Measurements from ENCODE around the gene INPP5J.

Gene INPP5J

GRCh38 chr22:31107178-31107893 lies 15.4 kb upstream of the INPP5J start, which contains the start of gene SELENOM (continued):
- TF ChIP-seq ZNF558 (tag by site-specific recombination; IDR thresholded peaks at IDR 0.05) = peak; percentile 15; the same call in 1 of the 2 replicates
- no peak for TF ChIP-seq ZBTB44 (tag by site-specific recombination; IDR thresholded peaks at IDR 0.05)
- no peak for TF ChIP-seq ZNF791 (tag by site-specific recombination; IDR thresholded peaks at IDR 0.05)
- TF ChIP-seq GLIS1 (tag by site-specific recombination; IDR thresholded peaks at IDR 0.05) = peak; percentile 90
- TF ChIP-seq GLIS2 (tag by site-specific recombination; IDR thresholded peaks at IDR 0.05) = peak; percentile 95
- TF ChIP-seq ZNF629 (tag by site-specific recombination; IDR thresholded peaks at IDR 0.05) = peak; percentile 62; the same call in 1 of the 2 replicates
- TF ChIP-seq ZNF777 (tag by site-specific recombination; IDR thresholded peaks at IDR 0.05; ENCODE audit: borderline replicate concordance) = peak; percentile 54; the same call in 1 of the 2 replicates
- peak; percentile 65; the same call in 1 of the 2 replicates for TF ChIP-seq ZNF692 (tag by site-specific recombination; IDR thresholded peaks at IDR 0.05)
- no peak for TF ChIP-seq ZNF776 (tag by site-specific recombination; IDR thresholded peaks at IDR 0.05; ENCODE audit: borderline replicate concordance)
- no peak for TF ChIP-seq ZBTB11 (tag by site-specific recombination; conservative IDR thresholded peaks at IDR 0.05; ENCODE audit: low read depth)
- TF ChIP-seq ZNF548 (tag by site-specific recombination; IDR thresholded peaks at IDR 0.05) = no peak
- peak; percentile 98 for TF ChIP-seq IKZF3 (tag by site-specific recombination; IDR thresholded peaks at IDR 0.05)
- TF ChIP-seq ZNF664 (tag by site-specific recombination; IDR thresholded peaks at IDR 0.05) = no peak

GRCh38 chr22:31107894-31108218 lies 14.9 kb upstream of the INPP5J start:
- Histone ChIP-seq H3K4me3 (ENCODE audit: low read depth, low read length) (peak overlapping the region; percentile 38), H3K4me1 (ENCODE audit: control insufficient read depth, insufficient read depth, low read length) (peaks cover 4% of the 10 kb centered on the region; the same call in 1 of the 2 replicates), H3K27ac (ENCODE audit: extremely low read depth, low read depth, low read length) (peak overlapping the region; percentile 40; the same call in 1 of the 2 replicates), H3K36me3 (ENCODE audit: control insufficient read depth in 2 of 2, insufficient read depth in 1 of 2, low read length in 2 of 2) (peaks cover 0 to 23% of the 10 kb centered on the region in 2 experiments; a peak in 1 of 3 replicates), H3K9me3 (ENCODE audit: control insufficient read depth, insufficient read depth, low read depth, low read length) (no peaks in the 10 kb centered on the region)
- POLR2A ChIA-PET = interaction anchor here (0.6 to 1.9 kb wide), 20 partner anchors 12 to 684 kb away, joined by 3 to 15 read pairs (median 4); partner anchors contain the start of genes INPP5J, LIMK2, MORC2 and RNF185
- CTCF ChIA-PET = interaction anchor here (0.5 to 4.4 kb wide), 42 partner anchors 8 to 547 kb away, joined by 3 to 54 read pairs (median 4); partner anchors contain the start of genes MORC2, PATZ1, PIK3IP1 and RNF185
- TF ChIP-seq YY1 (tag by site-specific recombination; IDR thresholded peaks at IDR 0.05) (no peak), PRDM2 (tag by site-specific recombination; IDR thresholded peaks at IDR 0.05; ENCODE audit: borderline replicate concordance) (no peak), ZNF366 (tag by site-specific recombination; conservative IDR thresholded peaks at IDR 0.05) (peak; percentile 84), ZNF324 (tag by site-specific recombination; IDR thresholded peaks at IDR 0.05) (0 out of 2 replicates have a peak, but pooled peaks have one; percentile 5), SP2 (tag by site-specific recombination; IDR thresholded peaks at IDR 0.05) (no peak), ZSCAN23 (tag by site-specific recombination; IDR thresholded peaks at IDR 0.05) (no peak), ZEB2 (tag by site-specific recombination; IDR thresholded peaks at IDR 0.05) (0 out of 2 replicates have a peak, but pooled peaks have one; percentile 7), ZNF335 (tag by site-specific recombination; conservative IDR thresholded peaks at IDR 0.05) (no peak; the same call in 1 of the 2 replicates), ZBTB17 (tag by site-specific recombination; IDR thresholded peaks at IDR 0.05) (peak; percentile 37), ZNF19 (tag by site-specific recombination; IDR thresholded peaks at IDR 0.05; ENCODE audit: low read depth) (no peak), ZNF433 (tag by site-specific recombination; IDR thresholded peaks at IDR 0.05; ENCODE audit: low read depth) (no peak)

Data from HEK293 (cell line).